ENCODE data around the gene C20orf173.
"Not testable (repeated sequence)": the region's sequence is repeated elsewhere in the genome, so short reads cannot be mapped to it uniquely, and the experiment has no call there.

The C20orf173 gene

DNA sequence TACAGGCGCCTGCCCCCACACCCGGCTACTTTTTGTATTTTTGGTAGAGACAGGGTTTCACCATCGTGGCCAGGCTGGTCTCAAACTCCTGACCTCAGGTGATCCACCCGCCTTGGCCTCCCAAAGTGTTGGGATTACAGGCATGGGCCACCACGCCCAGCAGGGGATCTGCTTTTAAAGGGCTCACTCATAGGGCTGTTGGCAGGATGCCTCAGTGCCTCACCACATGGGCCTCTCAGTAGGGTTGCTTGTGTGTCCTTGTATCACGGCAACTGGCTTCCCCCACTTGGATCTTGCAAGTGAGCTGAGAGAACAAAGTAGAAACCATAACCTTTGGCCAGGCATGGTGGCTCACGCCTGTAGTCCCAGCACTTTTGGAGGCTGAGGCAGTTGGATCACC, 15.5 kb upstream of the C20orf173 start:
- not testable (repeated sequence) for DNase-seq

DNA sequence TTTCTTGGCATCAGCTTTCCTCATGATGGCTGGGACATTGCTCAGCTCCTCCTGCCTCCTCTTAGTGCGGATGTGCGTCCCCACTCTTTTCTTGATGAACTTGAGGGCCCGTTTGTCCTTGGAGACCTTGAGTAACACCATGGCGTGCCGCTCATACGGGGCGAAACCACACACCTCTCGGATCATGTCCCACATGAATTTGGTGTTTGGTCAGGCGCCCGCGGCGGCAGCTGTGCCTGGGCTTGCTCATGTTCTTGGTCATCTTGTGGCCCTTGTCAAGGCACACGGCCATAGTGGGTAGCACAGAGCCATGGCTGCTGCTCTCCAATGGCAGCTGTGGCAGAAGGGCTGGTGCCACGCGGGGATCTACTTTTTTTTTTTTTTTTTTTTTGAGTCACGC, 15.0 kb upstream of the C20orf173 start:
- no peak for DNase-seq

DNA sequence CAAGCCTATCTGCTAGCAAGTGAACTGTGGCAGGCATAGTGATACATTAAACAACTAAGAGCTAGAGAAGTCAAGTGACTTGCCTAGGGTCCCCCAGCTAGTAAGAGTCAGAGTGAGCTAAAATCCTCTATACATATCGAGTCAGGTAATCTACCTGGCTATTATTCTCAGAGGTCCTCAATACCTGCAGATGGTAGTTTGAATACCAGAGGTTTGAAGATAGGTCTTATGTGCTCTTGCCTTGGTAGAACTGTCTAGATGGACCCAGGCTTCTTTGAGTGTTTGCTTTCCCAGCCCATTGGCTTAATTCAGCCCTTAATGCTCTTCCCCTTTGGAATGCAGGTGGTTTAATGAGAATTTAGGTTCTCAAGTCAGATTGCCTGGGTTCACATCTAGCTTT, 13.5 kb upstream of the C20orf173 start:
- no peak for DNase-seq

GRCh38 chr20:35541783-35542662, 12.6 kb upstream of the C20orf173 start, which contains the start of gene ERGIC3:
ERGIC3 (plus strand) TSS chr20:35542078; CDS start chr20:35542098, 20 bp downstream.
- peak; percentile 94 for DNase-seq

GRCh38 chr20:35541118-35541782, 11.8 kb upstream of the C20orf173 start:
- DNase-seq, result no peak

DNA sequence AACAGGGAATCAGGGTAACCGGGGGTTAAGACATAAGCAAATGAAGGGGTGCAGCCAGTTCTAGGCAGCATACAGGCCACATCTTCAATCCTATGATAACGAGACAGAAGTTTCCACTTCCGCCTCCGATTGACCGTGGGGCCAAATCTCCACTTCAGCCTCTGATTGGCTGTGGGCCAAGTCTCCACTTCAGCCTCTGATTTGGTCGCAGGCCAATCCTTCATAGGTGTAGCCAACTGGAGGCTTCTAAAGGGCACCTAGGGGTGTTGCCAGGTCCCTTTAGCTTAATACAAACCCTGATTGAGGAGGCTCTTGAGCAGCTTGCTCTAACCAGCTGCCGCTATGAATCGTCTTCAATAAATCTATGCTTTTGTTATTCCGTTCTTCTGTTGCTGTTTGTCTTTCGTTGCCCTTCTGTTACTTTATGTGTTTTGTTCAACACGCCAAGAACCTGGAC, 10.3 kb upstream of the C20orf173 start:
- peak; percentile 88 for DNase-seq

DNA sequence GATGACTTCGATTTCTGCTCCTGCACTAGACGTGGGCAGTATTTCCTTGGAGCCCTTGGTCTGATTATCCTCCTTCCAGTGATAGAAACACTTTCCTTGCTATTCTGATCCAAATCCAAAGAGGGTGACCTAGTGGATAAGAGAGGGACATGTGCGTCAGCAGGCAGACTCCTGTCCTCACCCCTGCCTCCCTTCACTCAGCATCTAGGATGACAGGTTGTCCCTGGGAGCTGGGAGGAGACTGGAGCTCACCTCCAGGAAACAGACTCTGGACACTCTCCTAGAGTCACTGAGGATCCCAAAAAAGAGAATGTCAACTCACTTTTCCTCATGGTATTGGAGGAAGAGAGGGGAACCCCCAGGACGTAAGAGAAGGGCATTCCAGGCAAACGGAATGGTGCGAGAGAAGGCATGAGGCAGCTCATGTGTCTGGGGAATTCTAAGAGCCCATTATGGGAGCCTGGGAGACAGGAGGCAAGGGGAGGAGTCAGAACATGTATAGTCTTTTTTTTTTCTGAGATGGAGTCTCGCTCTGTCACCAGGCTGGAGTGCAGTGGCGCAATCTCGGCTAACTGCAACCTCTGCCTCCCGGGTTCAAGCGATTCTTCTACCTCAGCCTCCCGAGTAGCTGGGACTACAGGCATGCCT, 2.2 kb downstream of the C20orf173 start:
- no peak for DNase-seq

DNA sequence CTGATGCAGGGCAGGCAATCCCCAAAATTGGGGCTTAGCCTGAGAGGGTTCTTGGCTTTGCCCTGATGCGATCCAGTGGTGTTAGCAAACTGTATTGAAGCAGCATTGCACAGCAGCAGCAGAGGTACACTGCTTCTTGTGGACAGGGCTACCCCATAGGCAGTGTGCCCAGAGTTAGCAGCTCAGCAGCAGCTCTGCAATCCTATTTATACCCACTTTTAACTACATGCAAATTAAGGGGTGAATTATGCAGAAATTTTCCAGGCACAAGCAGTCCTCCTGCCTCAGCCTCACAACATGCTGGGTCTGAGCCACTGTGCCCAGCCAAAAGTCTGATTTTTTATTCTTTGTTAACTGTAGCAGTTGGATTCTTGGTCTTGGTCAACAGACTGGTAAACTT, 3.8 kb downstream of the C20orf173 start:
- no peak for DNase-seq

- no peak for DNase-seq
These were observed 6.1 kb downstream of the C20orf173 start for GRCh38 chr20:35523298-35523888.

DNA sequence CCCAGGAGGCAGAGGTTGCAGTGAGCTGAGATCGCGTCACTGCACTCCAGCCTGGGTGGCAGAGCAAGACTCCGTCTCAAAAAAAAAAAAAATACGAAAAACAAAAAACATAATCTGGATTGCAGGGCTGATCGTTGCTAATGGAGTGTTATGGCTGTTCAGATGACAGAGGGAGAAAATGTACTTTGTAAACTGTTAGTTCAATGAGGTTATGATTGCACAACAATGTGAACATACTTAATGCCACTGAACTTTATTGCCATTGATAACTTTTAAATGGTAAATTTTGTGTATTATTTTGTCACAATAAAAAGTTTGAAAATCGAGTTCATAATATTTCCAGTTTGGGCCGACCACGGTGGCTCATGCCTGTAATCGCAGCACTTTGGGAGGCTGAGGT, 10.5 kb downstream of the C20orf173 start:
- DNase-seq, result no peak

GRCh38 chr20:35517767-35518166, 11.7 kb downstream of the C20orf173 start:
- not testable (repeated sequence) for DNase-seq

GRCh38 chr20:35517125-35517524, 12.3 kb downstream of the C20orf173 start:
- DNase-seq, result no peak

- no peak for DNase-seq
These were observed 13.4 kb downstream of the C20orf173 start for GRCh38 chr20:35515949-35516645.

DNA sequence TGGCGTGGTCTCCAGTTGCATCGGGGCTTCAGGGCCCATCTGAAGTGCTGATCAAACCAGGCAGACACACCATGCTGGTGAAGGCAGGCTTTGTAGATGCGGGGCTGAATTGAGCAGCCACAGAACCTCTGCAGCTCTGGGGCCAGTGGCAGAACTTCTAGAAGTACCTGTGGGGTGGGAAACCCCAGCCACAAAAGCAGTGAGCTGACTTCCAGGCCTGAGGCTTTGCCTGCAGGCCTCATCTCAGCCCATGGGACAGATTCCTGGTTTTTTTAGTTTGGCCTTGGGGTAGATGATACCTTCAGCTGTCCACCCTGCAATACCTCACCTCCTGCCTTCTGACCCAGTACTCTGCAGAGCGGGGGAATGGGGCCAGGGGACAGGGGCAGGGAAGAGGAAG, 14.1 kb downstream of the C20orf173 start:
- no peak for DNase-seq

DNA sequence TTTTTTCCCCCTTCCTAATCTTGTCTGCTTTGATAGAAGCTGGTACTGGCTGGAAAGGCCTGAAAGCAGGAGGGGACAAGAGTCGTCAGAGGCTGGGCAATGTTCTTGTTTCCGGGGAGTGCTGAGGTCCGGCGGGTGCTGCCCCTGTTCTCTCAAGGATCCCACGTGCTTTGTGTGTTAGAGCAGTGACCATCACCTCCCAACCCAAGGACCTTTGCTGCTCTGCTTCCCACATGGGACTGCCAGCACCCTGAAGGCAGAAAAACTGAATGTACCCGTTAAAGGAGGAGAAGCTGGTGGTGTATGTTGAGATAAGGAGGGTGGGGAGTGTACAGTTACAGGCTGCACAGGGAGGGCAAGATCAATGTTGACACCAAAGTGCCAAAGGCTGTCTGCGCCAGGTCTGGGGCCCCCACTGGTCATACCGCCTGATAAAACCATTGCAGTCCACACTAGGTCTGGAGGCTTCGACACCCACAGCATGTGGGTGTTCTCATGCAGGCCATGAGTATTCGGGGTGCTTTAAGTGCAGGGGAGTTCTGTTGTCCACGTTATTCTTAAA, 15.0 kb downstream of the C20orf173 start:
- DNase-seq, result no peak

DNA sequence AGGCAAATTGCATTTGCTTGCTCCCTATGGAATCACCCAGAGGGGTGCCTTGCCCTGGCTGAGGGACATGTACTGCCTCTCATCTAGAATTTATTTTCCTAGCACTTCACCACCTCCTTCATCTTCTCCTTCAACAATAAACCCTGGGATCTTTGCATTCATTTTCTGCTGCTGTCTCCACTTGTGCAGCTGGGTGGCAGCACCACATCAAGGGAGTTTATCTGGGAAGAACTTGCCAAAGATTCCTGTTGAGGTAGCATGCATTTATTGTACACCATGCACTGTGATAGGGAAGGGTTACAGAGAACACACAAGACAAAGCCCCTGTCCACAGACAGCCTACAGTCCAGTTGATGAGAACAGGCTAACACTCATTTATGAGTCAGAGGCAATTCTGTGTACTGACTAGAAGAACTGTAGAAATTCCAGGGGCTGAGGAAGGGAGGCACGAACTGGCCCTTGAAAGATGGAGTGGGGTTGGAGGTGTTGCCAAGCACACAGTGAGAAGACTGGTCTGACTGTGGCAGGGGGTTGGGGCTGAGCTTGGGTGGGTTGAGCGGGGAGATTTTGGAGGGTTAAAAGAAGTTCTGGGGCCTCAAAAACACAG, 17.5 kb downstream of the C20orf173 start:
- no peak for DNase-seq

DNA sequence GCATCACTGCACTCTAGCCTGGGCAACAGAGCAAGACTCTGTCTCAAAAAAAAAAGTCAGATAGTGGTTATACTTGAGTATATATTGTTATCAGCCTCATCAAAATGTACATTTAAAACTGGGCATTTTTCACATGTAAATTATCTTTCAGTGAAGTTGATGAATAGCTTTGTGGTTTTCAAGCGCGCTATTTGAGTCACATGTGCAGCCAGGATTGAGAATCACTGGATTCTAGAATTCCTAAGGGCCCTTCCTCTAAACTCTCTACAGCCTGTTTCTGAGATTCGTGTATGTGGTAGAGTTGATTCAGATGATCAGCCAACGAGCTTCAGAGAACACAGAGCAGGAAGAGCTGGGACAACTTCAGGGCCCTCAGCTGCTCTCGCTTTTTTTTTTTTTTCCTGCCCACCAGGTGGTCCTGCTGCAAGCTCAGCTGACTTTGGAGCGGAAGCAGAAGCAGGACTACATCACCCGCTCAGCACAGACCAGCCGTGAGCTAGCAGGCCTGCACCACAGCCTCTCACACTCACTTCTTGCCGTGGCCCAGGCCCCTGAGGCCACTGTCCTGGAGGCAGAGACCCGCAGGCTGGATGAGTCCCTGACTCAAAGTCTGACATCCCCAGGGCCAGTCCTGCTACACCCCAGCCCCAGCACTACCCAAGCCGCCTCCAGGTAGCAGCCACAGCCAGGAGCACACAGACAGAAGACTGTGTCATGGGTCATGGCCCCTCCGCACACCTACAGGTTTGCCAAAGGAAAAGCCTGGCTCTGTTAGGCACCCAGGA, 18.3 kb downstream of the C20orf173 start:
- DNase-seq, result no peak

DNA sequence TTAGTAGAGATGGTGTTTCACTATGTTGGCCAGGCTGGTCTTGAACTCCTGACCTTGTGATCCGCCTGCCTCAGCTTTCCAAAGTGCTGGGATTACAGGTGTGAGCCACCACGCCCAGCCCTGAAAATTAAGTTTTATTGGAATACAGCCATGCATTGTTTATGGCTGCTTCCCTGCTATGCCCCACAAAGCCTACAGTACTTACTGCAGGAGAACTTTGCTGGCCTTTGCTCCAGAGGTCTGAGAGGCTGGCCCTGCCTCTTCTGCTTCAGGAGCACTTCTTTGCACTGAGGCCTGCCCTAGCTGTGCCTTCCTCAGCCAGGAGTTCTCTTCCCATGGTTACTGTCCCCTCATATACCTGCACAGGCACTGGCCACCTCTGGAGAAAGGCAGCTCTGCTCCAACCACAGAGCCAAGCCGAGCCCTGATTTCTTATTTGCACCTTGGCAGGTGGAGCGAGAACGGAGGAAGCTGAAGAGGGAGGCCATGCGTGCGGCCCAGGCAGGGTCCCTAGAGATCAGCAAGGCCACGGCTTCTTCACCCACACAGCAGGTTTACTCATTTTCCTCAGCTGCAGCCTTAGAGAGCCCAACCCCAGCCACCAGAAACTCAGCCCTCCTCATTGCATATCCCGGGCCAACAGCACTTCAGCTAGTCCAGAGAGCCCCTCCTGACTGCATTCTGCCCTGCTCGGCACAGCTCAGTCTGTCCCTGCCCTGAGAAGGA, 20.8 kb downstream of the C20orf173 start:
- DNase-seq, result no peak

GRCh38 chr20:35506872-35507638, 22.4 kb downstream of the C20orf173 start:
- no peak for DNase-seq

Data from DMS79 treated with DMSO at 0.1 percent for 48 hours (cell line).